Neuronal stem cell (in vitro differentiated cells): ENCODE results near the gene ATP2B3.
A peak's percentile ranks its signal among the peaks of the same experiment; 100 is the strongest.

Experiments used
- DNase-seq: peaks from one replicate; pipeline ENCODE4 v3.0.0-alpha.2; 2013; ENCODE audit warnings: low spot score
- H2AFZ ChIP-seq: one replicate; pipeline ENCODE4 v1.6.1; 2013; ENCODE audit warnings: mild to moderate bottlenecking, low read length, inconsistent platforms
- H2AK5ac ChIP-seq: 2 replicates; pipeline ENCODE4 v1.6.1; 2013; ENCODE audit warnings: low read depth, mild to moderate bottlenecking, inconsistent platforms, low read length, moderate library complexity, mixed read lengths
- H2BK120ac ChIP-seq: 2 replicates; pipeline ENCODE4 v1.6.1; 2013; ENCODE audit warnings: low read depth, mild to moderate bottlenecking, inconsistent platforms, low read length, moderate library complexity, mixed read lengths
- H2BK12ac ChIP-seq: one replicate; pipeline ENCODE4 v1.6.1; 2013; ENCODE audit warnings: low read length, inconsistent platforms
- H2BK15ac ChIP-seq: 2 replicates; pipeline ENCODE4 v1.6.1; 2013; ENCODE audit warnings: mild to moderate bottlenecking, low read length, inconsistent platforms, mixed read lengths
- H2BK5ac ChIP-seq: one replicate; pipeline ENCODE4 v1.6.1; 2013; ENCODE audit warnings: inconsistent platforms, mild to moderate bottlenecking, low read length, moderate library complexity
- H3K14ac ChIP-seq: one replicate; pipeline ENCODE4 v1.6.1; 2013; ENCODE audit warnings: low read length, inconsistent platforms
- H3K18ac ChIP-seq: 2 replicates; pipeline ENCODE4 v1.6.1; 2013; ENCODE audit warnings: low read length, inconsistent platforms
- H3K23ac ChIP-seq: 2 replicates; pipeline ENCODE4 v1.6.1; 2013; ENCODE audit warnings: low read depth, mild to moderate bottlenecking, mixed read lengths, low read length, inconsistent platforms; ENCODE audit not compliant: poor library complexity
- H3K27ac ChIP-seq: replicated peaks from 3 replicates; pipeline ENCODE4 v1.5.1; 2013; ENCODE audit warnings: low read length, inconsistent platforms
- H3K27me3 ChIP-seq, 3 experiments: 2 replicates each; pipeline ENCODE4 v1.6.1; 2013; ENCODE audit warnings: low read length in 3 of 3, mild to moderate bottlenecking in 2 of 3, inconsistent platforms in 1 of 3, low read depth in 1 of 3, mixed read lengths in 1 of 3, moderate library complexity in 1 of 3; ENCODE audit not compliant: control insufficient read depth in 3 of 3, insufficient read depth in 3 of 3
- H3K36me3 ChIP-seq, 2 donors: replicated peaks in 1 of 2; 2 replicates each; pipeline ENCODE4 v1.6.1; 2013; ENCODE audit warnings: low read length in 2 of 2; ENCODE audit not compliant: control insufficient read depth in 2 of 2, insufficient read depth in 2 of 2
- H3K4ac ChIP-seq: 2 replicates; pipeline ENCODE4 v1.6.1; 2013; ENCODE audit warnings: inconsistent platforms, mild to moderate bottlenecking, low read length, moderate library complexity
- H3K4me1 ChIP-seq, 2 donors: 1 replicate in 1 of 2; 2 replicates in 1 of 2; pipeline ENCODE4 v1.6.1; 2013; ENCODE audit warnings: low read length in 2 of 2, low read depth in 1 of 2; ENCODE audit not compliant: control insufficient read depth in 2 of 2, insufficient read depth in 1 of 2
- H3K4me2 ChIP-seq: one replicate; pipeline ENCODE4 v1.6.1; 2013; ENCODE audit warnings: mild to moderate bottlenecking, low read length, inconsistent platforms; ENCODE audit not compliant: insufficient read depth, poor library complexity, severe bottlenecking
- H3K4me3 ChIP-seq, 2 donors: 2 replicates each; pipeline ENCODE4 v1.5.1; 2013; ENCODE audit warnings: low read length in 2 of 2, mild to moderate bottlenecking in 2 of 2, inconsistent platforms in 1 of 2, moderate library complexity in 1 of 2
- H3K79me1 ChIP-seq: one replicate; pipeline ENCODE4 v1.6.1; 2013; ENCODE audit warnings: low read depth, mild to moderate bottlenecking, inconsistent platforms, low read length, moderate library complexity
- H3K9ac ChIP-seq: one replicate; pipeline ENCODE4 v1.6.1; 2013; ENCODE audit warnings: mild to moderate bottlenecking, low read depth, low read length, inconsistent platforms; ENCODE audit not compliant: poor library complexity
- H3K9me3 ChIP-seq, 2 donors: replicated peaks in 1 of 2; 2 replicates each; pipeline versions ENCODE3 to v1.6.1; 2013; ENCODE audit warnings: low read length in 2 of 2, mild to moderate bottlenecking in 2 of 2, inconsistent platforms in 1 of 2, low read depth in 1 of 2, mixed read lengths in 1 of 2, moderate library complexity in 1 of 2; ENCODE audit not compliant: control insufficient read depth in 2 of 2, insufficient read depth in 1 of 2
- H4K8ac ChIP-seq: one replicate; pipeline ENCODE4 v1.6.1; 2013; ENCODE audit warnings: low read depth, mild to moderate bottlenecking, inconsistent platforms, low read length, moderate library complexity
- H4K91ac ChIP-seq: one replicate; pipeline ENCODE4 v1.6.1; 2013; ENCODE audit warnings: low read length, low read depth, mild to moderate bottlenecking, inconsistent platforms; ENCODE audit not compliant: poor library complexity
- WGBS, 2 donors: extraction: QIAGEN DNeasy Blood & Tissue Kit; methylation state at CpG; one replicate each; pipeline ENCODE4 v1.1.7; 2013; ENCODE audit warnings: missing lambda C conversion rate in 2 of 2, mixed read lengths in 1 of 2; ENCODE audit not compliant: insufficient read length in 2 of 2, insufficient replicate concordance in 1 of 2; ENCODE audit errors: extremely low coverage in 2 of 2; 5-methylcytosine and 5-hydroxymethylcytosine counted together

Gene ATP2B3

DNA sequence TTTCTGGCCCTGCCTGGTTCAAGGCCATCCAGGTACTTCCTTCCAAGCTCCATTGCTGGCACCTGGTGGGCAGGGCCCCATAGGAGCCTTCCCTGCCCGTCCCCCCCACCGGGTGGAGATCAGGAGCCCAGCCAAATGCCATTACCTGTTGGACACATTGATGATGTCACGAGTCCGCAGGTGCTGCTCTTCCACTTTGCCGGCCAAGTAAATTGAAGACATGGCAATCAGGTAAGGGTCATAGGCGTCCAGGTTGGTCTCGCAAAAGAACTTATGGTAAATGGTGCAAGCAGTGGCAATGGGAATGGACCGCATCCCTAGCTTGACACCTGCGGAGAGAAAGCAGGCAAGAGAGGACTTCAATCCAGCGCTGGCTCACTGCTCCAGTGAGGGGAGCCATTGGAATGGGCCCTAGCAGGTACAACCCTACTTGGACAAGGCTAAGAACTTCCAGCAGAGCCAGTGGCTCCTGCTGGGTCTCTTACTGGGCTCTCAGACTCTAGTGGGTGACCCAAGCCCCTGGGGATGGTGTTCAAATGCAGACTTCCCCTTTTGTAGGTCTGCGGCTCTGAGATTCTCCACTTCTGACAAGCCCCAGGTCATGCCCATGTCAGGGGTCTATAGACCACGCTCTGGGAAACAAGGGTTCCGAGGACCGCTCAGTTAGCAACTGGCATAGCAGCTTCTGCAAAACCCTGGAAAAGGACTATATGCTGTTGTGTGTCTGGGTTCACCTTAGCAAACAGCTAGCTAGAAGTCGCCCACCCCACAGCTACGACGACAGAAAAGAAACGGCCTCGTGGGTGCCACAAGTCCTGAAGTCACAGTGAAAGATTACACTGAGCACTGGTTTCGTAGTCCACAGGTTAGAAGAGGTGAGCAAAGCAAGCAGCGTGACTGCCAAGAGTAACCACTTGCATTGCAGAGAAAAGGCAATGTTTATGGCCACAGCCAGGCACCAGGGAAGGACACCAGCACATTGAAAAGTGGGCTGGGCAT is 78.7 kb downstream of the ATP2B3 start:
- WGBS, 2 donors = no CpG with 5 or more reads among the region's 21 CpGs
- no peak overlapping the region for H3K14ac ChIP-seq
- H4K91ac ChIP-seq = no peak overlapping the region
- H2AK5ac ChIP-seq = no peak overlapping the region
- no peak for DNase-seq
- no peak overlapping the region for H2BK5ac ChIP-seq
- no peak overlapping the region for H2BK12ac ChIP-seq
- no peak overlapping the region for H3K9ac ChIP-seq
- peaks cover 0 to 4% of the 10 kb centered on the region in 2 donors for H3K9me3 ChIP-seq
- H3K4me2 ChIP-seq = no peak overlapping the region
- peaks cover 0 to 12% (median 0%) of the 10 kb centered on the region in 3 experiments for H3K27me3 ChIP-seq
- H3K4me3 ChIP-seq = no peak overlapping the region
- H2AFZ ChIP-seq = no peak overlapping the region
- H2BK15ac ChIP-seq = no peak overlapping the region
- no peak overlapping the region for H3K18ac ChIP-seq
- peaks cover 5 to 33% of the 10 kb centered on the region in 2 donors for H3K36me3 ChIP-seq
- no peak overlapping the region for H3K23ac ChIP-seq
- no peaks in the 10 kb centered on the region for H3K4me1 ChIP-seq
- no peak overlapping the region for H3K27ac ChIP-seq
- H3K4ac ChIP-seq = no peak overlapping the region
- peaks cover 6% of the 10 kb centered on the region for H3K79me1 ChIP-seq
- no peak overlapping the region for H4K8ac ChIP-seq
- H2BK120ac ChIP-seq = no peak overlapping the region

DNA sequence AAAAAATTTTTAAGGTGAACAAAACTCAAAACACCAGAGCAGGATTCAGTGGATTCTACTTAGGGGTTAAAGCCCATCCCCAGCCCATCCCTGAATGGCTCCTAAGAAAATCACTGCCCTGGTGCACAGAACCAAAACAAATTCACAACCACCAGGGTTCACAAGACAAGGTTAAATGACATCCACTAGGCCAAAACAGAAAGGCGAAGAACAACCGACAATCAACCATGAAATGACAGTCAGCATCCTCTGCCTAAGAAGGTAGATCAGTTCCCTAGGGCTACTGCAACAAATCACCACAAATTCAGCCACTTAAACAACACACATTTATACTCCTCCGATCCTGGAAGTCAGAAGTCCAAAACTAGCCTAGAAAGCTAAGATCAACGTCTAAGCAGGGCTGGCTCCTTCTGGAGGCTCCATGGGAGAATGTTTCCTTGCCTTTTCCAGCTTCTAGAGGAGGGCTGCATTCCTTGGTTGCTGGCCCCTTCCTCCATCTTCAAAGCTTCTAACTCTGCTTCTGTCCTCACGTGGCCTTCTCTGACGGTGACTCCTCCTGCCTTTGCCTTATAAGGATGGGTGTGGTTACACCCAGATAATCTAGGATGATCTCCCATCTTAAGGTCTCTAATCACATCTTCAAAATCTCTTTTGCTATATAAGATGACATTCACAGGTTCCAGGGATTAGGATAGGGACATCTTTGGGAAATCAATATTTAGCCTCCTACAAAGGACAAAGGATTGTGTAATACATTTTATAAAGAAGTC is 79.7 kb downstream of the ATP2B3 start:
- DNase-seq = no peak
- H3K27ac ChIP-seq = no peak overlapping the region
- H3K79me1 ChIP-seq = peaks cover 6% of the 10 kb centered on the region
- H2BK5ac ChIP-seq = no peak overlapping the region
- no peak overlapping the region for H3K4me2 ChIP-seq
- no peak overlapping the region for H3K4me3 ChIP-seq
- no peak overlapping the region for H2BK120ac ChIP-seq
- no peak overlapping the region for H4K91ac ChIP-seq
- H3K9ac ChIP-seq = no peak overlapping the region
- peaks cover 0 to 12% (median 0%) of the 10 kb centered on the region in 3 experiments for H3K27me3 ChIP-seq
- H3K18ac ChIP-seq = no peak overlapping the region
- H4K8ac ChIP-seq = no peak overlapping the region
- no peak overlapping the region for H2BK15ac ChIP-seq
- no CpG with 5 or more reads among the region's 6 CpGs for WGBS, 2 donors
- H3K14ac ChIP-seq = no peak overlapping the region
- no peaks in the 10 kb centered on the region for H3K4me1 ChIP-seq
- H3K36me3 ChIP-seq = peaks cover 5 to 25% of the 10 kb centered on the region in 2 donors
- no peak overlapping the region for H3K23ac ChIP-seq
- H2AFZ ChIP-seq = no peak overlapping the region
- H2BK12ac ChIP-seq = no peak overlapping the region
- no peak overlapping the region for H2AK5ac ChIP-seq
- H3K4ac ChIP-seq = no peak overlapping the region
- H3K9me3 ChIP-seq = peaks cover 0 to 4% of the 10 kb centered on the region in 2 donors

DNA sequence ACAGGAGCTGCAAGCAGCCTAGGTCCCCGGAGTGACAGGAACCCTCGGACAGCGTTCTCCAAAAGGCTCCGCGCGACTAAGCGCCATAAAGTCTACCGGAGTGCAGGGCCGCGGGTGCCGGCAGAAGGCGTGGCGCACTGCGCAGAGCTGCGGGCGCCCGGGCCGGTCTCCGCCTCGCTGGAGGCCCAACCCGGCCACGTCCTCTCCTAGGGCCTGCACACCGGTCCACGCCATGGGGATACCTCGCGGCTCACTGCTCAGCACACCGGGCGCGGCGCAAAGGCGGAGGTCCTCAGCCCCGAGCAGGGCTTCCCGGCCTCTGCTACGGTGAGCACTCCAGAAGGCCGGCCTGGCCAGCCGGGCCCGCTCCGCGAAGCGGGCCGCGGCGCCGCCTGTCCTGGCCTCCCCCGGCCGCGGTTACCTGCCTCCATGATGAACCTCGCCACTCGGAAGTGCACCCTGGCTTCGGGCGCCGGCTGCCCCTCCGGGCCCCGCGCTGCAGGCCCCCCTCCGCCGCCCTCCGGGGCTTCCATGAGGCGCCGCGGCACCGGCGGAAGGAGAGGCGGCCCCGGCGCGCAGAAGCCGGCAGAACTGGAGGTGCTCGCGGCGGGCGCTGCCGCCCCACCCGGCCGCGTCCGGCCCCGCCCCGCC is 81.2 kb downstream of the ATP2B3 start, which contains the start of gene CCNQ:
Gene CCNQ, minus strand, starts transcription at position 599 of the 651 bp plus-strand sequence. Its CDS starts 66 bp downstream, at position 533.
- Histone ChIP-seq H4K91ac (no peak within 1 kb of the TSS), H2BK15ac (no peak within 1 kb of the TSS), H3K18ac (peak within 1 kb of the TSS; percentile 83), H3K4ac (no peak within 1 kb of the TSS), H2BK5ac (no peak within 1 kb of the TSS), H2BK120ac (no peak within 1 kb of the TSS), H3K14ac (no peak within 1 kb of the TSS), H3K23ac (no peak within 1 kb of the TSS), H2AK5ac (no peak within 1 kb of the TSS), H2BK12ac (no peak within 1 kb of the TSS), H3K9me3 (peaks cover 0 to 4% of the 10 kb centered on the region in 2 donors), H3K27me3 (peaks cover 0 to 19% (median 0%) of the 10 kb centered on the region in 3 experiments), H3K36me3 (peaks cover 2 to 11% of the 10 kb centered on the region in 2 donors), H3K27ac (no peak within 1 kb of the TSS), H3K4me2 (peak within 1 kb of the TSS; percentile 66), H3K9ac (peak within 1 kb of the TSS; percentile 93), H4K8ac (no peak within 1 kb of the TSS), H3K4me1 (no peaks in the 10 kb centered on the region), H3K4me3 (peak within 1 kb of the TSS; percentile 67 to 95), H3K79me1 (peaks cover 6% of the 10 kb centered on the region), H2AFZ (peak within 1 kb of the TSS; percentile 84)
- no CpG with 5 or more reads among the region's 79 CpGs for WGBS, 2 donors
- DNase-seq = no peak
